Liver (tissue), 9 donors: ENCODE results near the gene ANKRD65. TPM values are rescaled to one million over a fixed set of nuclear protein-coding genes. Genes with fewer than 3 reads are reported as not detected.

Source experiments
- DNase-seq: peaks from one replicate; pipeline ENCODE4 v3.0.0-alpha.2; 2017; ENCODE audit warnings: low spot score
- H3K27ac ChIP-seq, 2 donors: one replicate each; pipeline ENCODE4 v1.7.0; 2013; ENCODE audit warnings: inconsistent platforms in 2 of 2, low read length in 2 of 2, control low read depth in 1 of 2, low read depth in 1 of 2, mild to moderate bottlenecking in 1 of 2
- H3K27me3 ChIP-seq, 4 donors: one replicate each; pipeline versions ENCODE4 v1.6.1 to v1.7.0; 2013; ENCODE audit warnings: low read length in 3 of 4, inconsistent platforms in 1 of 4, mild to moderate bottlenecking in 1 of 4, moderate library complexity in 1 of 4; ENCODE audit not compliant: control insufficient read depth in 4 of 4, insufficient read depth in 4 of 4
- H3K36me3 ChIP-seq, 4 donors: one replicate each; pipeline versions ENCODE4 v1.6.1 to v1.7.0; 2013; ENCODE audit warnings: low read length in 3 of 4, mild to moderate bottlenecking in 3 of 4, low read depth in 1 of 4, moderate library complexity in 1 of 4; ENCODE audit not compliant: control insufficient read depth in 4 of 4, insufficient read depth in 3 of 4
- H3K4me1 ChIP-seq, 4 donors: one replicate each; pipeline versions ENCODE4 v1.6.1 to v1.7.0; 2013; ENCODE audit warnings: low read length in 3 of 4, mild to moderate bottlenecking in 3 of 4, moderate library complexity in 1 of 4; ENCODE audit not compliant: control insufficient read depth in 4 of 4, insufficient read depth in 4 of 4
- H3K4me3 ChIP-seq, 3 donors: one replicate each; pipeline versions ENCODE4 v1.6.1 to v1.7.0; 2013; ENCODE audit warnings: low read length in 3 of 3, control low read depth in 1 of 3, low read depth in 1 of 3, mild to moderate bottlenecking in 1 of 3
- H3K9ac ChIP-seq, 2 donors: one replicate each; pipeline ENCODE4 v1.7.0; 2013; ENCODE audit warnings: low read length in 2 of 2, mild to moderate bottlenecking in 2 of 2, moderate library complexity in 2 of 2, control low read depth in 1 of 2, low read depth in 1 of 2
- H3K9me3 ChIP-seq, 4 donors: one replicate each; pipeline versions ENCODE4 v1.6.1 to v1.7.0; 2013; ENCODE audit warnings: low read length in 3 of 4; ENCODE audit not compliant: control insufficient read depth in 4 of 4
- EGR1 ChIP-seq, 2 donors: IDR thresholded peaks; 2 replicates each; pipeline ENCODE4 v1.6.1; 2016 to 2018; ENCODE audit warnings: antibody characterized with exemption in 2 of 2, low read depth in 2 of 2
- FOXA2 ChIP-seq: IDR thresholded peaks from 2 replicates; pipeline ENCODE4 v1.6.1; 2016; ENCODE audit warnings: antibody characterized with exemption
- GABPA ChIP-seq, 2 donors: IDR thresholded peaks in 1 of 2; conservative IDR thresholded peaks in 1 of 2; 2 replicates each; pipeline ENCODE4 v1.6.1; 2016; ENCODE audit warnings: antibody characterized with exemption in 2 of 2, mild to moderate bottlenecking in 1 of 2, moderate library complexity in 1 of 2
- HNF4A ChIP-seq, 2 donors: conservative IDR thresholded peaks; 2 replicates each; pipeline ENCODE4 v1.6.1; 2016; ENCODE audit warnings: antibody characterized with exemption in 2 of 2, mild to moderate bottlenecking in 2 of 2
- HNF4G ChIP-seq: IDR thresholded peaks from 2 replicates; pipeline ENCODE4 v1.6.1; 2016; ENCODE audit warnings: antibody characterized with exemption
- JUND ChIP-seq, 2 donors: IDR thresholded peaks; 2 replicates each; pipeline ENCODE4 v1.6.1; 2016; ENCODE audit warnings: antibody characterized with exemption in 2 of 2
- NR2F2 ChIP-seq: IDR thresholded peaks from 2 replicates; pipeline ENCODE4 v1.6.1; 2016; ENCODE audit warnings: antibody characterized with exemption
- RAD21 ChIP-seq, 2 donors: IDR thresholded peaks; 2 replicates each; pipeline ENCODE4 v1.6.1; 2016; ENCODE audit warnings: antibody characterized with exemption in 2 of 2, mild to moderate bottlenecking in 2 of 2
- RXRA ChIP-seq, 2 donors: IDR thresholded peaks; 2 replicates each; pipeline ENCODE4 v1.6.1; 2017 to 2018; ENCODE audit warnings: antibody characterized with exemption in 2 of 2, mild to moderate bottlenecking in 1 of 2
- SP1 ChIP-seq: IDR thresholded peaks from 2 replicates; pipeline ENCODE4 v1.6.1; 2018; ENCODE audit warnings: antibody characterized with exemption, mild to moderate bottlenecking
- TAF1 ChIP-seq: conservative IDR thresholded peaks from 2 replicates; pipeline ENCODE4 v1.6.1; 2016; ENCODE audit warnings: antibody characterized with exemption, mild to moderate bottlenecking
- YY1 ChIP-seq: IDR thresholded peaks from 2 replicates; pipeline ENCODE4 v1.6.1; 2016; ENCODE audit warnings: antibody characterized with exemption, mild to moderate bottlenecking
- ZBTB33 ChIP-seq: IDR thresholded peaks from 2 replicates; pipeline ENCODE4 v1.6.1; 2016; ENCODE audit warnings: antibody characterized with exemption
- WGBS: extraction: QIAGEN DNeasy Blood & Tissue Kit; methylation state at CpG from one replicate; pipeline ENCODE4 v1.1.7; 2013; 5-methylcytosine and 5-hydroxymethylcytosine counted together
- polyA plus RNA-seq, 2 donors: library from polyadenylated mRNA; stranded (reverse) in 1 of 2; unstranded in 1 of 2; fragments of 200-250 nt in 1 of 2; fragments of >200 nt in 1 of 2; fragmentation: Nextera tagmentation in 1 of 2; extraction: Ambion mirVana in 1 of 2; gene quantifications; one replicate each; pipeline versions ENCODE4 v1.2.1 to v1.2.3, GENCODE V29; 2013 to 2015
- total RNA-seq, 2 donors: library from RNA; depleted of rRNA; stranded (reverse); fragments of >200 nt; gene quantifications; one replicate each; pipeline ENCODE4 v1.2.3, GENCODE V29; 2014
- TF ChIP-seq, protein P1 (sequence below): IDR thresholded peaks from 2 replicates; pipeline ENCODE4 v1.6.1; 2016; ENCODE audit warnings: antibody characterized with exemption, mild to moderate bottlenecking
- donor health status: healthy.
- donor health status: healthy.
- donor health status: healthy.
- donor health status: healthy.
- donor health status: healthy.

Gene ANKRD65
- total and polyA plus RNA-seq, 4 donors = 0.14 to 0.31 (median 0.23) TPM

DNA sequence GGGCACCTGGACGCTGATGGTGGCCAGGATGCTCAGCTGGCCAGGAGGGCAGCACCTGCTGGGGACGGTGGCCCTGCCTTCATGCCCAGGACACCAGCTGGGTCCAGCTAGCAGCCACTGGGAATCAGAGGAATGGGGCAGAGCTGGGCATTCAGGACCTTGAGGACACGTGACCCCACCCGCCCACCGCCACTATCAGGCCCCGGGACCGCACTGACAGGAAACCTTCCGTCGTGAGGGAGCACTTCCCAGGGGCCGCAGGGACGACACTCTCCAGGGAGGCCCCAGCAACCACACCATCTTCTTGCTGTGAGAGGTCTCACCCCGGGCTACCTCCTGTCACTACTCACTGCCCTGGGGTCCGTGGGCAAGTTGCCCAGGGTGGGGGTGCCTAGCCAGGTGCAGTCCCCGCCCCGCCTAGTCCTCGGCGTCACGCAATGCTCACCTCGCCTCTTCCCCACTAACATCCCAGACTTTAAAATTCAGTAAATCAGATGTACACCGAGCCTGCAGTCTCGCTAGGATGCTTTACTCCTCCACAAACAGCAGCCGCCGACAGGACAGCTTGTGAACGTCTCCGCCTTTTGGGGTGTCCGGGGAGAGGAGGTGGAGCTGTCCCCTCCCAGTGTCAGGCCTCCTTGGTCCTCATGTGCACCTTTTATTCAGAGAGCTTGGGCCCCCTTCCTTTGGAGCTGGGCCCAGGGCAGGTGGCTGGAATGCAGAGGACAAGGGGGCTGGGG, 19.4 kb upstream of the ANKRD65 start (continued):
- TF ChIP-seq GABPA (IDR thresholded peaks at IDR 0.05 in 1 of 2, conservative IDR thresholded peaks at IDR 0.05 in 1 of 2) (no peak), YY1 (no peak), TAF1 (no peak)

DNA sequence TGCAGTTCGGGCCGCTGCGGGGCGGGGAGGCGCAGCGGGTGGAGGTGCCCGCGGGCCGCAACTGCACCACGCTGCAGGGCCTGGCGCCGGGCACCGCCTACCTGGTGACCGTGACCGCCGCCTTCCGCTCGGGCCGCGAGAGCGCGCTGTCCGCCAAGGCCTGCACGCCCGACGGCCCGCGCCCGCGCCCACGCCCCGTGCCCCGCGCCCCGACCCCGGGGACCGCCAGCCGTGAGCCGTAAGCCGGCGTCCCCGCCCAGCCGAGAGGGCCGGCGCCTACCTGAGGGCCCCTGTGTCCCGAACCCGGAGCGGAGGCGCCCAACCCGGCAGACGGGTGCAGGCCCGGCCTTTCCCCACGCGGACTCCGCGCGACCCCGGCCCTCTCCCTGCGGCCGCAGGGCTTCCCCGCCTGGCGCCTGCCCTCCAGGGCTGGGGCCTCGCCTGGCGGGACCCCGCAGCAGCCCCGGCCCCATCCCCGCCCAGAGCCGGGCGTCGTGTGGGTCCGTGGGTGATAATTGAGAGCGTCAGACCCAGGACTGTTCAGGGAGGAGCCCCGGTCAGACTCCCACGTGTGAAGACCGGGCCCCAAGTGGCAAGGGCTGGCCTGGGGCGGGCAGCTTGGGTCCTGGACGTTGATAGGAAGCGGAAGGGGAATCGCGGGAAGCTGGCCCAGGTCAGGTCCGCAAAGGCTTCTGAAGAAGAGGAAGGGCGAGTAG, 18.6 kb upstream of the ANKRD65 start:
- 88% methylated on average over 82 of the region's 82 CpGs for WGBS
- Histone ChIP-seq H3K4me1 (peaks cover 22 to 56% (median 41%) of the 10 kb centered on the region in 4 donors), H3K4me3 (no peak overlapping the region), H3K27ac (no peak overlapping the region), H3K9ac (no peak overlapping the region), H3K36me3 (peaks cover 0 to 3% (median 0%) of the 10 kb centered on the region in 4 donors), H3K9me3 (no peaks in the 10 kb centered on the region), H3K27me3 (no peaks in the 10 kb centered on the region)
- TF ChIP-seq SP1 = no peak
- DNase-seq = no peak

- H3K4me1 ChIP-seq = peaks cover 31 to 66% (median 51%) of the 10 kb centered on the region in 4 donors
- no peaks in the 10 kb centered on the region for H3K27me3 ChIP-seq
- H3K36me3 ChIP-seq = peaks cover 0 to 3% (median 0%) of the 10 kb centered on the region in 4 donors
- peak overlapping the region in 2 of 3 donors; percentile 75 to 82 for H3K4me3 ChIP-seq
- TF ChIP-seq SP1 (no peak), RXRA (IDR thresholded peaks at IDR 0.05) (peak in 1 of 2 donors; percentile 22), HNF4A (conservative IDR thresholded peaks at IDR 0.05) (peak; percentile 73 to 77)
- peak overlapping the region; percentile 38 to 62 for H3K27ac ChIP-seq
- H3K9me3 ChIP-seq = no peaks in the 10 kb centered on the region
- no peak overlapping the region for H3K9ac ChIP-seq
- WGBS = 77% methylated on average over 45 of the region's 45 CpGs
- no peak for DNase-seq
Observed at GRCh38 chr1:1438531-1439381, 17.7 kb upstream of the ANKRD65 start.

GRCh38 chr1:1437904-1438376, 16.9 kb upstream of the ANKRD65 start:
- Histone ChIP-seq H3K9me3 (no peaks in the 10 kb centered on the region), H3K27me3 (no peaks in the 10 kb centered on the region), H3K9ac (no peak overlapping the region), H3K4me3 (peak overlapping the region; percentile 31 to 82 (median 75)), H3K27ac (peak overlapping the region; percentile 38 to 62), H3K36me3 (peaks cover 0 to 3% (median 0%) of the 10 kb centered on the region in 4 donors), H3K4me1 (peaks cover 32 to 73% (median 56%) of the 10 kb centered on the region in 4 donors)
- WGBS = 30% methylated on average over 11 of the region's 11 CpGs
- DNase-seq = no peak
- peak; percentile 48 for TF ChIP-seq YY1
- TF ChIP-seq HNF4A (conservative IDR thresholded peaks at IDR 0.05) = peak; percentile 52 to 57
- TF ChIP-seq NR2F2 = no peak
- peak; percentile 65 for TF ChIP-seq SP1
- TF ChIP-seq RXRA (IDR thresholded peaks at IDR 0.05) = peak; percentile 66 to 75
- no peak for TF ChIP-seq HNF4G
- TF ChIP-seq RAD21 (IDR thresholded peaks at IDR 0.05) = peak; percentile 56 to 67
- TF ChIP-seq EGR1 (IDR thresholded peaks at IDR 0.05; ENCODE audit: low read depth in 2 of 2) = no peak
- peak in 1 of 2 donors; percentile 84 for TF ChIP-seq GABPA (IDR thresholded peaks at IDR 0.05 in 1 of 2, conservative IDR thresholded peaks at IDR 0.05 in 1 of 2)
- TF ChIP-seq FOXA2 = no peak
- TF ChIP-seq JUND (IDR thresholded peaks at IDR 0.05) = no peak
- TF ChIP-seq, protein P1, sequence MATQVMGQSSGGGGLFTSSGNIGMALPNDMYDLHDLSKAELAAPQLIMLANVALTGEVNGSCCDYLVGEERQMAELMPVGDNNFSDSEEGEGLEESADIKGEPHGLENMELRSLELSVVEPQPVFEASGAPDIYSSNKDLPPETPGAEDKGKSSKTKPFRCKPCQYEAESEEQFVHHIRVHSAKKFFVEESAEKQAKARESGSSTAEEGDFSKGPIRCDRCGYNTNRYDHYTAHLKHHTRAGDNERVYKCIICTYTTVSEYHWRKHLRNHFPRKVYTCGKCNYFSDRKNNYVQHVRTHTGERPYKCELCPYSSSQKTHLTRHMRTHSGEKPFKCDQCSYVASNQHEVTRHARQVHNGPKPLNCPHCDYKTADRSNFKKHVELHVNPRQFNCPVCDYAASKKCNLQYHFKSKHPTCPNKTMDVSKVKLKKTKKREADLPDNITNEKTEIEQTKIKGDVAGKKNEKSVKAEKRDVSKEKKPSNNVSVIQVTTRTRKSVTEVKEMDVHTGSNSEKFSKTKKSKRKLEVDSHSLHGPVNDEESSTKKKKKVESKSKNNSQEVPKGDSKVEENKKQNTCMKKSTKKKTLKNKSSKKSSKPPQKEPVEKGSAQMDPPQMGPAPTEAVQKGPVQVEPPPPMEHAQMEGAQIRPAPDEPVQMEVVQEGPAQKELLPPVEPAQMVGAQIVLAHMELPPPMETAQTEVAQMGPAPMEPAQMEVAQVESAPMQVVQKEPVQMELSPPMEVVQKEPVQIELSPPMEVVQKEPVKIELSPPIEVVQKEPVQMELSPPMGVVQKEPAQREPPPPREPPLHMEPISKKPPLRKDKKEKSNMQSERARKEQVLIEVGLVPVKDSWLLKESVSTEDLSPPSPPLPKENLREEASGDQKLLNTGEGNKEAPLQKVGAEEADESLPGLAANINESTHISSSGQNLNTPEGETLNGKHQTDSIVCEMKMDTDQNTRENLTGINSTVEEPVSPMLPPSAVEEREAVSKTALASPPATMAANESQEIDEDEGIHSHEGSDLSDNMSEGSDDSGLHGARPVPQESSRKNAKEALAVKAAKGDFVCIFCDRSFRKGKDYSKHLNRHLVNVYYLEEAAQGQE = peak; percentile 28
- no peak for TF ChIP-seq ZBTB33
